BLaER1 treated with 17β-estradiol and CSF1 and Interleukin-3, amounts not matched to agents 10 nM and 100 nM (cell line): ENCODE data around the gene RAB21.
A peak's percentile ranks its signal among the peaks of the same experiment; 100 is the strongest.

Experiments used
- H3K27ac ChIP-seq, 11 experiments: shearing (Covaris generic); formaldehyde crosslinking; 2 replicates each; pipeline ENCODE4 v1.8.1; 2022
- H3K27me3 ChIP-seq, 11 experiments: shearing (Covaris generic); formaldehyde crosslinking; 2 replicates each; pipeline ENCODE4 v1.8.1; 2022
- H3K36me3 ChIP-seq, 11 experiments: shearing (Covaris generic); formaldehyde crosslinking; 2 replicates each; pipeline ENCODE4 v1.8.1; 2022
- H3K4me1 ChIP-seq, 10 experiments: shearing (Covaris generic); formaldehyde crosslinking; 2 replicates each; pipeline ENCODE4 v1.8.1; 2022
- H3K4me2 ChIP-seq, 11 experiments: shearing (Covaris generic); formaldehyde crosslinking; 2 replicates each; pipeline ENCODE4 v1.8.1; 2022
- H3K4me3 ChIP-seq, 10 experiments: shearing (Covaris generic); formaldehyde crosslinking; 2 replicates each; pipeline ENCODE4 v1.8.1; 2022
- H3K9ac ChIP-seq, 11 experiments: shearing (Covaris generic); formaldehyde crosslinking; 2 replicates each; pipeline ENCODE4 v1.8.1; 2022
- H3K9me3 ChIP-seq, 11 experiments: shearing (Covaris generic); formaldehyde crosslinking; replicated peaks in 1 of 11; 2 replicates each; pipeline ENCODE4 v1.8.1; 2022
- H4K20me1 ChIP-seq, 11 experiments: shearing (Covaris generic); formaldehyde crosslinking; 2 replicates each; pipeline ENCODE4 v1.8.1; 2022
- Cebpa-rat ChIP-seq, 11 experiments: shearing (Covaris generic); IDR thresholded peaks; 2 replicates each; pipeline ENCODE4 v1.8.1; 2022

Gene RAB21

GRCh38 chr12:71838676-71839075, 84.0 kb downstream of the RAB21 start:
- no peak for TF ChIP-seq Cebpa-rat (IDR thresholded peaks at IDR 0.05)
- Histone ChIP-seq H3K27ac (peak overlapping the region; percentile 76 to 98 (median 87); a peak in 21 of 22 replicates), H3K4me2 (peak overlapping the region; percentile 74 to 92 (median 87)), H4K20me1 (peaks cover 0 to 35% (median 13%) of the 10 kb centered on the region in 11 experiments; a peak in 9 of 22 replicates), H3K36me3 (peaks cover 0 to 24% (median 4%) of the 10 kb centered on the region in 11 experiments; a peak in 6 of 22 replicates), H3K9ac (peak overlapping the region in 10 of 11 experiments; percentile 81 to 97 (median 89); a peak in 14 of 22 replicates), H3K27me3 (no peaks in the 10 kb centered on the region), H3K9me3 (no peaks in the 10 kb centered on the region), H3K4me1 (peaks cover 21 to 32% (median 23%) of the 10 kb centered on the region in 10 experiments), H3K4me3 (peak overlapping the region in 7 of 10 experiments; percentile 69 to 90 (median 75); a peak in 9 of 20 replicates)

GRCh38 chr12:71840231-71840847, 85.7 kb downstream of the RAB21 start:
- Histone ChIP-seq H3K9me3 (no peaks in the 10 kb centered on the region), H3K4me3 (peak overlapping the region; percentile 69 to 90 (median 77)), H3K9ac (peak overlapping the region; percentile 81 to 97 (median 89)), H3K4me2 (peak overlapping the region; percentile 80 to 92 (median 89)), H4K20me1 (peaks cover 0 to 51% (median 30%) of the 10 kb centered on the region in 11 experiments; a peak in 13 of 22 replicates), H3K27me3 (no peaks in the 10 kb centered on the region), H3K4me1 (peaks cover 23 to 39% (median 27%) of the 10 kb centered on the region in 10 experiments), H3K36me3 (peaks cover 0 to 27% (median 9%) of the 10 kb centered on the region in 11 experiments; a peak in 6 of 22 replicates), H3K27ac (peak overlapping the region; percentile 76 to 98 (median 87))
- no peak for TF ChIP-seq Cebpa-rat (IDR thresholded peaks at IDR 0.05)

- Histone ChIP-seq H3K27ac (peak overlapping the region in 3 of 11 experiments; percentile 18 to 41 (median 31); a peak in 5 of 22 replicates), H3K27me3 (no peaks in the 10 kb centered on the region), H3K9ac (0 out of 22 replicates have a peak overlapping the region, but pooled peaks of 1 of the 11 experiments have one; percentile 5), H3K4me2 (peak overlapping the region in 7 of 11 experiments; percentile 29 to 68 (median 62); a peak in 12 of 22 replicates), H3K4me1 (peaks cover 2 to 35% (median 17%) of the 10 kb centered on the region in 10 experiments; a peak in 19 of 20 replicates), H4K20me1 (peaks cover 4 to 93% (median 46%) of the 10 kb centered on the region in 11 experiments; a peak in 20 of 22 replicates), H3K9me3 (peaks cover 4 to 25% (median 24%) of the 10 kb centered on the region in 11 experiments; a peak in 21 of 22 replicates), H3K36me3 (peaks cover 22 to 69% (median 32%) of the 10 kb centered on the region in 11 experiments), H3K4me3 (no peak overlapping the region)
- TF ChIP-seq Cebpa-rat (IDR thresholded peaks at IDR 0.05) = no peak
Measured at GRCh38 chr12:71846322-71846940, 91.8 kb downstream of the RAB21 start.

GRCh38 chr12:71848212-71848611, 93.5 kb downstream of the RAB21 start:
- H3K4me2 ChIP-seq = no peak overlapping the region
- peaks cover 0 to 21% (median 13%) of the 10 kb centered on the region in 10 experiments; a peak in 14 of 20 replicates for H3K4me1 ChIP-seq
- no peak overlapping the region for H3K27ac ChIP-seq
- no peaks in the 10 kb centered on the region for H3K27me3 ChIP-seq
- no peak overlapping the region for H3K9ac ChIP-seq
- H3K4me3 ChIP-seq = no peak overlapping the region
- no peak for TF ChIP-seq Cebpa-rat (IDR thresholded peaks at IDR 0.05)
- H4K20me1 ChIP-seq = peaks cover 10 to 99% (median 45%) of the 10 kb centered on the region in 11 experiments; a peak in 20 of 22 replicates
- H3K36me3 ChIP-seq = peaks cover 25 to 64% (median 41%) of the 10 kb centered on the region in 11 experiments
- H3K9me3 ChIP-seq = peaks cover 13 to 42% (median 40%) of the 10 kb centered on the region in 11 experiments; a peak in 21 of 22 replicates

- no peak for TF ChIP-seq Cebpa-rat (IDR thresholded peaks at IDR 0.05)
Measured at GRCh38 chr12:71849109-71849851, 94.6 kb downstream of the RAB21 start.

More at GRCh38 chr12:71849109-71849851, 94.6 kb downstream of the RAB21 start:
- H3K27ac ChIP-seq = no peak overlapping the region
- H3K4me1 ChIP-seq = peaks cover 0 to 21% (median 13%) of the 10 kb centered on the region in 10 experiments; a peak in 14 of 20 replicates
- H3K9me3 ChIP-seq = peaks cover 15 to 52% (median 46%) of the 10 kb centered on the region in 11 experiments
- no peaks in the 10 kb centered on the region for H3K27me3 ChIP-seq
- peaks cover 10 to 99% (median 38%) of the 10 kb centered on the region in 11 experiments; a peak in 20 of 22 replicates for H4K20me1 ChIP-seq
- no peak overlapping the region for H3K9ac ChIP-seq
- H3K36me3 ChIP-seq = peaks cover 30 to 68% (median 47%) of the 10 kb centered on the region in 11 experiments
- H3K4me3 ChIP-seq = no peak overlapping the region
- no peak overlapping the region for H3K4me2 ChIP-seq
